GM19351 (cell line): ENCODE data around the gene ZNF322.
A peak's percentile ranks its signal among the peaks of the same experiment; 100 is the strongest.
"Not testable (repeated sequence)": the region's sequence is repeated elsewhere in the genome, so short reads cannot be mapped to it uniquely, and the experiment has no call there.

Source experiments
- ATAC-seq: cut with Tn5 transposase; IDR thresholded peaks from one replicate; pipeline ENCODE4 v1.9.1; 2021; ENCODE audit warnings: mild to moderate bottlenecking, moderate library complexity; ENCODE audit not compliant: unreplicated experiment

Gene ZNF322

GRCh38 chr6:26659042-26659999 is at the start of gene ZNF322:
Gene ZNF322 (minus strand): TSS chr6:26659746. CDS start chr6:26638553, 21,193 bp downstream.
- peak; percentile 99 for ATAC-seq

- not testable (repeated sequence) for ATAC-seq
Observed at GRCh38 chr6:26705780-26706179, 46.2 kb upstream of the ZNF322 start.

GRCh38 chr6:26705352-26705751 is 45.8 kb upstream of the ZNF322 start:
- not testable (repeated sequence) for ATAC-seq

GRCh38 chr6:26701023-26701747 is 41.6 kb upstream of the ZNF322 start:
- not testable (repeated sequence) for ATAC-seq

- ATAC-seq: not testable (repeated sequence)
Observed at GRCh38 chr6:26697496-26697895, 38.0 kb upstream of the ZNF322 start.

- ATAC-seq: not testable (repeated sequence)
Observed at GRCh38 chr6:26689324-26689947, 29.9 kb upstream of the ZNF322 start.

GRCh38 chr6:26682435-26683042 is 23.0 kb upstream of the ZNF322 start:
- not testable (repeated sequence) for ATAC-seq

- ATAC-seq: not testable (repeated sequence)
Observed at GRCh38 chr6:26673287-26673686, 13.7 kb upstream of the ZNF322 start.

- ATAC-seq: not testable (repeated sequence)
Observed at GRCh38 chr6:26670558-26670957, 11.0 kb upstream of the ZNF322 start.

GRCh38 chr6:26670003-26670402 is 10.5 kb upstream of the ZNF322 start:
- ATAC-seq: not testable (repeated sequence)

- peak; percentile 37 for ATAC-seq
Observed at GRCh38 chr6:26660000-26660361, 435 bp upstream of the ZNF322 start.

GRCh38 chr6:26657256-26657655 is 2.3 kb downstream of the ZNF322 start:
- no peak for ATAC-seq

- ATAC-seq: no peak
Observed at GRCh38 chr6:26653007-26653406, 6.5 kb downstream of the ZNF322 start.

GRCh38 chr6:26651133-26651781 is 8.3 kb downstream of the ZNF322 start:
- ATAC-seq: no peak

GRCh38 chr6:26646074-26646473 is 13.5 kb downstream of the ZNF322 start:
- no peak for ATAC-seq

GRCh38 chr6:26640806-26641205 is 18.7 kb downstream of the ZNF322 start:
- ATAC-seq: no peak

GRCh38 chr6:26629359-26629758 is 30.2 kb downstream of the ZNF322 start:
- no peak for ATAC-seq

- ATAC-seq: no peak
Observed at GRCh38 chr6:26627843-26628242, 31.7 kb downstream of the ZNF322 start.

GRCh38 chr6:26624557-26624956 is 35.0 kb downstream of the ZNF322 start:
- ATAC-seq: no peak

- no peak for ATAC-seq
Observed at GRCh38 chr6:26623339-26623859, 36.1 kb downstream of the ZNF322 start.
